DND-41 (cell line): ENCODE results near the gene PM20D1.
"Not testable (repeated sequence)": the region's sequence is repeated elsewhere in the genome, so short reads cannot be mapped to it uniquely, and the experiment has no call there.

ENCODE experiments used
- EZH2 ChIP-seq: IDR thresholded peaks from 3 replicates; pipeline ENCODE4 v1.6.1; 2012; ENCODE audit warnings: borderline replicate concordance, low read depth, mild to moderate bottlenecking, moderate library complexity, low read length, inconsistent platforms; ENCODE audit not compliant: severe bottlenecking
- TF ChIP-seq, protein P1 (sequence below): IDR thresholded peaks from 2 replicates; pipeline ENCODE4 v1.5.1; 2012; ENCODE audit warnings: borderline replicate concordance, low read length, moderate library complexity, mild to moderate bottlenecking; ENCODE audit not compliant: poor library complexity, severe bottlenecking; ENCODE audit errors: extremely low read depth

DNA sequence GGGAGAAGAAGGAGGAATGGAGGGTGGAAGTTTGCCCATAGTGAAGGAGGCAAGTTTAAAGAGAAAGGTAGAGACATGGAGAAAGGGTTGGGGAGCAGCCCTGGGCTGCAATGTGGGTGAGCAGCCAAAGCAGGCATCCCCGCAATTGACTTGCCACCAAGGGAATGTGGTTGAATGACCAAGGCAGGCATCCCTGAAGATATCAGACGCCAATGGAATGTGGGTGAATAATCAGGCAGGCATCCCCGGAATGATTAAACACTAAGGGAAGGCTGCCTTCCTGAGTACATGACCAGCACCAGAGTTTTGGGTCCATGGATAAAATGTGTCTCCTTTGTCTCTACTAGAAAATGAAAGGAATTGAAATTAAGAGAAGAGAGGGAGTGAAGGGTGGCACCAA is 39.8 kb upstream of the PM20D1 start:
- TF ChIP-seq, protein P1, sequence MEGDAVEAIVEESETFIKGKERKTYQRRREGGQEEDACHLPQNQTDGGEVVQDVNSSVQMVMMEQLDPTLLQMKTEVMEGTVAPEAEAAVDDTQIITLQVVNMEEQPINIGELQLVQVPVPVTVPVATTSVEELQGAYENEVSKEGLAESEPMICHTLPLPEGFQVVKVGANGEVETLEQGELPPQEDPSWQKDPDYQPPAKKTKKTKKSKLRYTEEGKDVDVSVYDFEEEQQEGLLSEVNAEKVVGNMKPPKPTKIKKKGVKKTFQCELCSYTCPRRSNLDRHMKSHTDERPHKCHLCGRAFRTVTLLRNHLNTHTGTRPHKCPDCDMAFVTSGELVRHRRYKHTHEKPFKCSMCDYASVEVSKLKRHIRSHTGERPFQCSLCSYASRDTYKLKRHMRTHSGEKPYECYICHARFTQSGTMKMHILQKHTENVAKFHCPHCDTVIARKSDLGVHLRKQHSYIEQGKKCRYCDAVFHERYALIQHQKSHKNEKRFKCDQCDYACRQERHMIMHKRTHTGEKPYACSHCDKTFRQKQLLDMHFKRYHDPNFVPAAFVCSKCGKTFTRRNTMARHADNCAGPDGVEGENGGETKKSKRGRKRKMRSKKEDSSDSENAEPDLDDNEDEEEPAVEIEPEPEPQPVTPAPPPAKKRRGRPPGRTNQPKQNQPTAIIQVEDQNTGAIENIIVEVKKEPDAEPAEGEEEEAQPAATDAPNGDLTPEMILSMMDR, result not testable (repeated sequence)
- not testable (repeated sequence) for TF ChIP-seq EZH2
